SHP77 treated with DMSO at 0.1 percent for 48 hours (cell line): ENCODE data around the gene TMEM247.
"Not testable (repeated sequence)": the region's sequence is repeated elsewhere in the genome, so short reads cannot be mapped to it uniquely, and the experiment has no call there.

Experiments
- DNase-seq: peaks from one replicate; lab custom pipeline; 2025; lab: John Stamatoyannopoulos, UW

The TMEM247 gene

GRCh38 chr2:46458763-46459500, 20.4 kb upstream of the TMEM247 start:
- DNase-seq = no peak

- no peak for DNase-seq
Measured at GRCh38 chr2:46459694-46460093, 19.7 kb upstream of the TMEM247 start.

- DNase-seq = no peak
Measured at GRCh38 chr2:46460241-46460921, 19.0 kb upstream of the TMEM247 start.

GRCh38 chr2:46461011-46461674, 18.2 kb upstream of the TMEM247 start:
- DNase-seq = no peak

- DNase-seq = no peak
Measured at GRCh38 chr2:46461709-46462171, 17.6 kb upstream of the TMEM247 start.

GRCh38 chr2:46462936-46463335, 16.4 kb upstream of the TMEM247 start:
- no peak for DNase-seq

GRCh38 chr2:46469116-46469515, 10.2 kb upstream of the TMEM247 start:
- DNase-seq = no peak

GRCh38 chr2:46469700-46470099, 9.7 kb upstream of the TMEM247 start:
- DNase-seq = no peak

GRCh38 chr2:46470114-46470628, 9.2 kb upstream of the TMEM247 start:
- DNase-seq = no peak

- no peak for DNase-seq
Measured at GRCh38 chr2:46471019-46471583, 8.3 kb upstream of the TMEM247 start.

- DNase-seq = no peak
Measured at GRCh38 chr2:46471697-46472096, 7.7 kb upstream of the TMEM247 start.

- not testable (repeated sequence) for DNase-seq
Measured at GRCh38 chr2:46472165-46472564, 7.2 kb upstream of the TMEM247 start.

GRCh38 chr2:46477462-46477861, 1.9 kb upstream of the TMEM247 start:
- not testable (repeated sequence) for DNase-seq

- DNase-seq = no peak
Measured at GRCh38 chr2:46477925-46478324, 1.4 kb upstream of the TMEM247 start.

- DNase-seq = peak; percentile 21
Measured at GRCh38 chr2:46480562-46480961, 1.2 kb downstream of the TMEM247 start.

GRCh38 chr2:46481198-46482193, 2.1 kb downstream of the TMEM247 start:
- DNase-seq = peak; percentile 53

GRCh38 chr2:46482490-46482889, 3.1 kb downstream of the TMEM247 start:
- no peak for DNase-seq

- DNase-seq = no peak
Measured at GRCh38 chr2:46485002-46485401, 5.6 kb downstream of the TMEM247 start.

- DNase-seq = no peak
Measured at GRCh38 chr2:46486436-46486835, 7.1 kb downstream of the TMEM247 start.

GRCh38 chr2:46487667-46488335, 8.4 kb downstream of the TMEM247 start:
- DNase-seq = no peak

- DNase-seq = no peak
Measured at GRCh38 chr2:46488389-46488788, 9.0 kb downstream of the TMEM247 start.
